ENCODE results near the gene KIF14.
"Not testable (repeated sequence)": the region's sequence is repeated elsewhere in the genome, so short reads cannot be mapped to it uniquely, and the experiment has no call there.

Gene KIF14

DNA sequence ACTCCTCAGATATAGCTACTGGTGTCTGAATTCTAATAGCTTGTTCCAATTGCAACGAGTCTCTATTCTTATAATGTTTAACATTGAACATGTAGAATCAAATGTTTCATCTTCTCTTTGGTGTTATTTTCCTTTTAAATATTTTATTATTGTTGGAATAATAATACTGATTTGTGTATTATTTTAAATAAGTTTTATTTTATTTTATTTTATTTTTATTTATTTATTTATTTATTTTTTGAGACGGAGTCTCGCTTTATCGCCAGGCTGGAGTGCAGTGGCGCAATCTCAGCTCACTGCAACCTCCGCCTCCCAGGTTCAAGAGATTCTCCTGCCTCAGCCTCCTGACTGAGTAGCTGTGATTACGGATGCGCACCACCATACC lies 10.0 kb upstream of the KIF14 start:
- DNase-seq = not testable (repeated sequence)

DNA sequence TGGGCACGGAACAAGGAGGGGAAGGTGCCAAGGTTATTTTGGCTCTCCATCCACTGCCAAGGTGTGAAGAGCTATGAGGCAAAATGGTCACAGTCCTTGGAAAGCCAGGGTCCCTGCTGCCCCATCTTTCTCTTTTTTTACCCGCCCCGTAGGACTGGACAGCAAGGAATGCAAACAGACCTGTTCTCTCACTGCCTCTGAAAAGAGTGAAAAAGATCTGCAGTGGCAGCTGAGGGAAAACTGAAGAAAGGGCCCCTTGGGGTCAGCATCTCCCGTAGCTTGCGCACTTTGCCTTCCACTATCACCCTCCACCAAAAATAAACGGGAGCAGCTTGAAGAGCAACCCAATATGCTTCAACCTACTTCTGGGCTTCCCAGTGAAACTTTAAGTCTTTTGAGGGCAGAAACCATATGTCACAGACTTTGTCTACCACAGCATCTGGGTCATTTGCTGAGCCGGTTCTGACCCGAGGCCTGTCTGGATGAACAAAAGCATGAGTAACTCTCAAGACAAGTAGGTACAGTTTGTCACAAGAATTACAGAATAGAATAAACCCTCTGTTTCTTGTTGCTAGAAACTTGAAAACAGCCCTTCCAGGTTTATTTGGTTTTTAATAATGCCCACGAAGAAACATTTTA lies 9.4 kb upstream of the KIF14 start:
- no peak for DNase-seq

DNA sequence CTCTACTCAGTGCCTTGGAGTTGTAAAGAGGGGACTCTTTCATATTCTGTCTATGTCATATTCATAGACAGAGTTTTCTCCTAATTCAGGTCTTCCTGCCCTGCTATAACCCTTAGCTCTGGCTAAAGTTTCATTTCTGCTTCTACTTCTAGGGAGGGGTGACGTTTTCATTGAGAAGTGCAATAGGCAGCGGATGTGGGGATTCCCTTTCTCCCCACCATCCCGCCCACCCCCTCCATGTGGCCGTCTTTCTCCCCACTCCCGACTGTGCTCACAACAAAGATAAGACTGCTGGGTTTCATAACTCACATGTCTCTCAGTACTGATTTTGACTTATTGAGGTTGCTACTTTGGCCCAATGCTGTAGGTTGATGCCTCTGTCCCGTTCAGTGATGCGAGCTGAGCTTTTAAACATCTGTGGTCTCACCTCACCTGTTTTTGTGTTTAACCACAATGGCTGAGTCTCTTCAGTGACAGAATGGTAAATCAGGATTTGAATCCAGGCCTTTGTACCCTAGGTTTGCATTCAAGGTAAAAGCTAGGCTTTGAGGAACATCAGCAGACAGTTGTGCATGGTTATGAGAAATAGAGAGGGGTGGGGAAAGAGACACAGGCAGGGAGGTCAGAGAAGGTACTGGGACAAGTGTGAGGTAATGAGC lies 7.8 kb upstream of the KIF14 start:
- DNase-seq = peak; percentile 89

- peak; percentile 55 for DNase-seq
Observed at GRCh38 chr1:200627575-200628222, 7.1 kb upstream of the KIF14 start.

- DNase-seq = no peak
Observed at GRCh38 chr1:200626853-200627534, 6.4 kb upstream of the KIF14 start.

DNA sequence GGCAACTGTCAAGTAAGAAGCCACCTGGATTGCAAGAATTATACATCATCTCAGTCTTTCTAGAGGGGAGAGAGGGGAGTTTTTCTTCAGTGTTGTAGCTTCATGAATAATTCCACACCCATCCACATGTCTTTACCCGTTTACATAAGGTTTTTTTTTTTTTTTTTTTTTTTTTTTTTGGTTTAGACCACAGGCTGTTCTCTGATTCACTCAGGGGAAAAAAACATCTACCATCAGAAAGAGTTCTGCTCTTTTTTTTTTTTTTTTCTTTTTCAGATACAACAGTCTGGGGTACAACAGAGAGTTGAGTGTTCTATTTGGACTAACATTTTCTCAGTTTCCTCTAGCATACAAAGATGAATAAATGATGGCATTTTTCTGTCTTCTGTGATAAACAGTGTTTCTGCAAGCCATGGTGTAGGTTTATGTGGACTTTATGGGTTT lies 4.9 kb upstream of the KIF14 start:
- peak; percentile 57 for DNase-seq

DNA sequence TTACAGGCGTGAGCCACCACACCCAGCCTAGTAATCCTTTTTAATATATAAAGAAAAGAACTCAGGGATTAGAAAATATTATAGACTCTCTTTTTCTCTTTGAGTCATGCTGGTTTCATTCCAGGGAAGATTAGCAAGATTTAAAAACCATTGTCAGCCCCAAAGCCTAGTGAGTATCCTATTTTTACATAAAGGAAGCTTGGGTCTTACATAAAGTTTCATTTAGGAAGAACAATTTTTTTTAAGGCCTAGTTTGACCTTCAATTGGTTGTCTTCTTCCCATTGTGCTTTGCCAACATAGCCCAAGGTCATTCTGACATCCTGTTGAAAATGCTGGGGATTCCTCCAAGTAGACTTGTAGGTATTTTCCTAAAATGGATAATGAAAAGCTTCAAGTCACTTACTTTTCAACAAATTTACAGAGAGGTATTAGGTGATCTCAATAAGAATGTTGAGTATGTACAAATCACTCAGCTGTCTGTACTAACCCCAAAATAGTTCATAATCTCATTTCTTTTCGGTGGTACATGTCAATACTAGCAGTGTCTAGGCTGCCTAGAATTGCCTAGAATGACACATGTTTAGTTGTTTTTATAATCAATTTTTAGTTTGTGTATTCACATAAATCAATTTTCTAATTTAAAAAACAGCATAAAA lies 4.3 kb upstream of the KIF14 start:
- peak; percentile 78 for DNase-seq

DNA sequence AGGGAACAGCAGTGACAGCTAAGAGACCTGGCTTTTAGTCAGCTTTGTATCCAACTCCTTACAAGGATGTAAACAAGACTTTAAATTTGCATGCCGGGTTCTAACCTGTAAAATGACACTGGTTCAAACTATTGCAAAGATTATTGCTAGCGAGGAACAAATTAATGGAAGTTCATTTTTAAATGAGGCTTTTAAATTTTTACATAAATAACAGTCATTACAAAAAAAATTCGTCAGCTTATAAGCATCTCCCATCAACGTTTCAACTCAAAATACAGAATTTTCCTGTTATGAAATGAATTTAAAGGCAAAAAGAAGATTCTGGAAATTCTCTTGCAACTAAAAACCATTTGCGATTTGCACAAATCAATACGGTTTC lies 668 bp downstream of the KIF14 start:
- no peak for DNase-seq

GRCh38 chr1:200610846-200611245 lies 9.7 kb downstream of the KIF14 start:
- DNase-seq = no peak

DNA sequence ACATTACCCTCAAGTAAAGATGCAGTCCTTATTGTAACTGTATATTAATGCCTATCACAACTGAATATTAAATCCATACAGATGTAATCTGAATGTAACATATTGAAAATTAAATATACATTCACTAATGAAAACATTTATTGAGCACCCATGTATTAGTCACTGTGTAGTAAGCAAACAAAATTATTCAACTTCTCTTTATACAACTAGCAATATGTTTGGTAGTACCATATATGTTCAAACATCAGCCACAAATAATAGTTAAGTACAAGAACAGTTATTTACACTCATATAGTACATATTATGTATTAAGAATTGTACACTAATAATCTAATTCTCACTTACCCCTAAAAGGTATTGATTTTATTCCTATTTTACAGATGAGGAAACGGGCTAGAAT lies 17.9 kb downstream of the KIF14 start:
- DNase-seq = no peak

DNA sequence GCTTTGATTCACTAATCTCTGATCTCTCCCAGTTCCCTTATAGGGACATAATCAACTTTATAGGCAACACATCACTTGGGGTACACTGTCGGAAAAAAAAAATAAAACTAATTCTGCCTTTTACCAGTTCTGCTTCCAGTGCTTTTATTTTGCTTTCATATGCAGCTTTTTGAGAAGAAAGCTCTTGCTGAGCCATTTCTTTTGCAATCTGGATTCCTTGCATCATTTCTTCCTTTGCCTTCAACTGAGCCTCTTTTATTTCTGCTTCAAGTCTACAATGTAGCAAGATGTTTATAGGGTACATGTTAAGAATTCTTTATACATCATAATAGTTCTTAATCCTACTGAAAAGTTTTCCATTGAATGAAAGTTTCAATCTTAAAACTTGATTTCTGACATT lies 30.6 kb downstream of the KIF14 start:
- no peak for DNase-seq

- DNase-seq = peak; percentile 41
Observed at GRCh38 chr1:200588698-200589097, 31.9 kb downstream of the KIF14 start.

DNA sequence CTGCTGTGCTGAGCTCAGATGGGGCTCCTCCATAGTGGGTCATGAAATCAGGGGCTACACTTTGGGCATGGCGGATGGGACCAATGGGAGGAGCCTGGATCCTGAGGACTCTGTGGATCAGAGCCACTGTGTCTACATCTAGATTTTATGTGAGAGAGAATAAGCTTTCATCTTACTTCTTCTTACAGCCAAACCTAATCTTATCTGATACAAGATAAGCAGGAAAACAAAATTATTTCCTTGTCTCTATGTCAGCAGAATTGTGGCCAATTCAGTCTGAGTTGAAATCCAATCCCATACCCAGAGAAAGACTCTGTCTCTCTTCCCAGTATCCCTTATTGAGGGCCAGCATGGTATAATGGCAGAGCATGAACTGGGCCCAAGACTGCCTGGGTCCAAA lies 56.2 kb downstream of the KIF14 start:
- no peak for DNase-seq

DNA sequence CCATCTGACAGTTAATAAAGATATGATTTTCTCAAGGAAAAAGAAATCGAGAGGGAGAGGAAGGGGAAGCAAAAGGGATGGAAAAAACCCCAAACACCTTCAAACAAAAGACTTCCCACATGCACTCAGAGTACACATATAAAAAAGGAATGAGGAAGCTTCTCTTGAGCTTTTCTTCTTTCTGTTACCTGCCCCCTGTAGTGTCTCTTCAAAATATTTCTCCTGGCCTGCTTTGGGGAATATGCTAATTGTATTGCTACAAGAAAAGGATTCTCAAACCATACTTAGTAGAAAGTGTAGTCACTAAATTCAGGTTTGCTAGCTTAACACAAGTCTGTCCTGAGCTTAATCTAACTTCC lies 58.7 kb downstream of the KIF14 start:
- no peak for DNase-seq

DNA sequence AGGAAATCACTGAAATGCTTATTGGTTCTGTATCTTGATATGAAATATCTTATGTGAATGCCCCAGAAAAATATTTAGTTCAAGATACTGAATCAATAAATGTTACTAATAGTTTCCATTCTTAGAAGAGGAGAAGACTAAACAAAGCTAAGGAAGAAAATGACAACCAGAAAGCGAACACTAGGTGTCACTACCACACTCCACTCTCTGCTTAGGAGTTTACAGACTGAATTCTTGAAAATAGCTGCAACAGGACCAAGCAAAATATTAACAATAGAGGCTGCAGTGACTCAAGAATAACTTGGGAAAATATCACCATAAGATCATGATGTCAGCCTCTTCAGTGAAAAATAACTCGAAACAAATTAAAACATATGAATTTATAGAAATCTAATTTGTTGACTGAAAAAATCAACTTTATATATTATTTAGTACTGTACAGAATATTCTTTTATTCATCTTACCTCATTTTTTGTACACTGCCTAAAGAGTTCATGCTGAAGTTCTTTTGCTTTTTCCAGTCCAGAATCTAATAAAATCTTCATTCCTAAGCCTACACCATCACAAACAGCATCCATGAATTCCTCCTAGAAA lies 61.6 kb downstream of the KIF14 start:
- peak; percentile 13 for DNase-seq

DNA sequence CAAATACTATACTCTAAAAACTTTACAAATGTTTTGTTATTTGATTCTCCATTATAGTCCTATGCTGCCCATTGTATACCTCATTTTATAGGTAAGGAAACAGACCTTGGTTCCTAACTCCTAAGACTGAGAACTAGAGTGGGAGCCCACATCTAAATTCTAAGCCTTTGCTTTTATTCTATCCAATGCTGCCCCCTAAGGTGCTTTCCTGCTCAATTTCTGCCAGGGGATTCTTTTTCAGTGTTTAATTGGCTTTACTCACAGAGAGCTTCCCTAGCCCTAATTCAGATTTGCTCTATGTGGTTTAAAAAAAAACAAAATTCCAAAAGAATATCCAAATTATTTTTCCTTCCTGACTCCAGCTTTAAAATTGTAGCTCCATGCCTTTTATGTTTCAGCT lies 64.5 kb downstream of the KIF14 start:
- DNase-seq = no peak

GRCh38 chr1:200552737-200553136 lies 67.8 kb downstream of the KIF14 start:
- DNase-seq = not testable (repeated sequence)

DNA sequence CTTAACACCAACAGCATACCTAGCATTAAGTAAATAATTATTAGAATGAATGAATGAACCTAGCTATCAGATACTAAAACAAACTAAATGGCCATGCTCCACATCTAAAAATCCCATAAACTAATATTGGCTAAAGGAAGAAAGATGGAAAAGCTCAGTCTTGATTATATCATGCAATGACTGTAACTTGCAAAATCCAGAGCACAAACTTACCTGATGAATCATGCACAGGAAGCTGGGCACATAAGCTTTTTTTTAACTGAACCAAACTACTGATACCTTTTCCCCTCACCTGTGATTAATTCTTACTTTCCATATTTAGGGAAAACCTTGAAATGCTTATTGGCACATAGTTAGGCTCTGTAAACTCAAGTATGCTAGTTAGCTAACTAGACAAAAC lies 70.2 kb downstream of the KIF14 start:
- no peak for DNase-seq

DNA sequence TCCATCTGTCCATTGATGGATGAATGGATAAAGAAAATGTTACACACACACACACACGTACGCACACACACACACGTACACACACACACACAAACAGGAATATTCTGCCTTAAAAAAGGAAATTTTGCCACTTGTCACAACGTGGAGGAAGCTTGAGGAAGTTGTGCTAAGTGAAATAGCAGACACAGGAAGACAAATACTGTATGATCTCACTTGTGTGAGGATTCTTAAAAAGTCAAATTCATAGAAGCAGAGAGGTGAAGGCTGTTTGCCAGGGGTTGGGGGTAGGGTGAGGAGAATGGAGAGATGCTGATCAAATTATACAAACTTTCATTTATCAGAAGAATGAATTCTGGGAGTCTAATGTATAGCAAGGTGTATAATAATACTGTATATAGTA lies 73.2 kb downstream of the KIF14 start:
- no peak for DNase-seq

DNA sequence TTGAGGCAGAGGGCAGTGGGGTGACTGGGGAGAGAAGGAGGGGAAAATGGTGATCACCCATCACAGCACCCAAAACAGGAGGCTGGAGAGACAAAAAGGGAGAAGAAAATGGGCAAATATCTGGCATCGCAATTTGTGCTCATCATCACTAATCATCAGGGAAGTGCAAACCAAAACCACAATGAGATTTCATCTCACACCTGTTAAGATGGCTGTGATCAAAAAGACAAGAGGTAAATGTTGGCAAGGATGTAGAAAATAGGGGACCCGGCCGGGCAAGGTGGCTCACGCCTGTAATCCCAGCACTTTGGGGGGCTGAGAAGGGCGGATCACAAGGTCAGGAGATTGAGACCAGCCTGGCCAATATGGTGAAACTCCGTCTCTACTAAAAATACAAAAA lies 74.0 kb downstream of the KIF14 start:
- no peak for DNase-seq

DNA sequence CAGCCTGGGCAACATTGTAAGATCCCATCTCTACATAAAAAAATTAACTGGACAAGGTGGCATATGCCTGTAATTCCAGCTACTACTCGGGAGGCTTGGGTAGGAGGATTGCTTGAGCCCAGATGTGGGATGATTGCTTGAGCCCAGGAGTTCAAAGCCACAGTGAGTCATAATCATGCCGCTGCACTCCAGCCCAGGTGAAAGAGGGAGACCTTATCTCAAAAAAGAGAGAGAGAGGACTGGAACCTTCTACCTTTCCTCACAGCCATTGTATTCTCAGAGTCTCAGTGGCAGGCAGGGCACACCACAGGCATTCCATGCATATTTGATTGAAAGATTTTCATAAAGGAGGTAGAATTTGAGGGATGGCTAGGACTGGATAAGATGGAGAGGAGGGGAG lies 78.4 kb downstream of the KIF14 start:
- no peak for DNase-seq

DNA sequence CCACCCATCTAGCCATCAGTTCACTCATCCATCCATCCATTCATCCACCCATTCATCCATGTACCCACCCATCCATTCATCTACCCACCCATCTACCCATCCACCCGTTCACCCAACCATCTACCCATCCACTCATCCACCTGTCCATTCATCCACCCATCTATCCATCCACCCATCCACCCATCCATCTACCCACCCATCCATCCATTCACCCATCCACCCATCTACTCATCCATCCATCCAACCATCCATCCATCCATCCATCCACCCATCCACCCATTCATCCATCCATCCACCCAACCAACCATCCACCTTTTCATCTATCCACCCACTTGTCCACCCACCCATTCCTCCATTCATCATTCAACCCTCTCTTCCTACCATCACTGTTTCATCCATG lies 80.3 kb downstream of the KIF14 start:
- no peak for DNase-seq

GRCh38 chr1:200538179-200538578 lies 82.4 kb downstream of the KIF14 start:
- DNase-seq = no peak

Measured in MV-4-11 (cell line).